ENCODE results near the gene ERAP2.

Gene ERAP2

GRCh38 chr5:96844481-96844990, 31.8 kb upstream of the ERAP2 start:
- Histone ChIP-seq H3K27ac (ENCODE audit: low read length) (no peak overlapping the region), H3K9ac (ENCODE audit: low read length in 2 of 2) (no peak overlapping the region)

GRCh38 chr5:96851312-96852062, 24.8 kb upstream of the ERAP2 start:
- Histone ChIP-seq H3K36me3 (ENCODE audit: control insufficient read depth in 2 of 2, insufficient read depth in 2 of 2, low read length in 2 of 2) (no peaks in the 10 kb centered on the region), H3K4me1 (ENCODE audit: control insufficient read depth, insufficient read depth, low read length) (no peaks in the 10 kb centered on the region), H3K27ac (ENCODE audit: low read length) (no peak overlapping the region), H3K9ac (ENCODE audit: low read length in 2 of 2) (no peak overlapping the region), H3K27me3 (ENCODE audit: control insufficient read depth in 1 of 2, insufficient read depth in 2 of 2, low read length in 2 of 2) (no peaks in the 10 kb centered on the region), H3K9me3 (ENCODE audit: control insufficient read depth in 2 of 2, low read length in 2 of 2) (no peaks in the 10 kb centered on the region), H3K4me3 (ENCODE audit: low read length in 2 of 2) (no peak overlapping the region)

More at GRCh38 chr5:96844481-96844990, 31.8 kb upstream of the ERAP2 start:
- Histone ChIP-seq H3K9me3 (ENCODE audit: control insufficient read depth in 2 of 2, low read length in 2 of 2) (no peaks in the 10 kb centered on the region), H3K4me1 (ENCODE audit: control insufficient read depth, insufficient read depth, low read length) (peaks cover 3% of the 10 kb centered on the region), H3K4me3 (ENCODE audit: low read length in 2 of 2) (no peak overlapping the region), H3K36me3 (ENCODE audit: control insufficient read depth in 2 of 2, insufficient read depth in 2 of 2, low read length in 2 of 2) (no peaks in the 10 kb centered on the region), H3K27me3 (ENCODE audit: control insufficient read depth in 1 of 2, insufficient read depth in 2 of 2, low read length in 2 of 2) (no peaks in the 10 kb centered on the region)

- H3K27ac ChIP-seq (ENCODE audit: low read length): no peak overlapping the region
Observed at GRCh38 chr5:96852759-96853158, 23.5 kb upstream of the ERAP2 start.

GRCh38 chr5:96854067-96854466, 22.2 kb upstream of the ERAP2 start:
- H3K27me3 ChIP-seq (ENCODE audit: control insufficient read depth in 1 of 2, insufficient read depth in 2 of 2, low read length in 2 of 2): no peaks in the 10 kb centered on the region
- no peak overlapping the region for H3K4me3 ChIP-seq (ENCODE audit: low read length in 2 of 2)
- no peaks in the 10 kb centered on the region for H3K36me3 ChIP-seq (ENCODE audit: control insufficient read depth in 2 of 2, insufficient read depth in 2 of 2, low read length in 2 of 2)
- H3K4me1 ChIP-seq (ENCODE audit: control insufficient read depth, insufficient read depth, low read length): no peaks in the 10 kb centered on the region
- no peak overlapping the region for H3K27ac ChIP-seq (ENCODE audit: low read length)
- H3K9me3 ChIP-seq (ENCODE audit: control insufficient read depth in 2 of 2, low read length in 2 of 2): no peaks in the 10 kb centered on the region
- no peak overlapping the region for H3K9ac ChIP-seq (ENCODE audit: low read length in 2 of 2)

More at GRCh38 chr5:96852759-96853158, 23.5 kb upstream of the ERAP2 start:
- H3K27me3 ChIP-seq (ENCODE audit: control insufficient read depth in 1 of 2, insufficient read depth in 2 of 2, low read length in 2 of 2): no peaks in the 10 kb centered on the region
- no peak overlapping the region for H3K9ac ChIP-seq (ENCODE audit: low read length in 2 of 2)
- no peaks in the 10 kb centered on the region for H3K9me3 ChIP-seq (ENCODE audit: control insufficient read depth in 2 of 2, low read length in 2 of 2)
- no peak overlapping the region for H3K4me3 ChIP-seq (ENCODE audit: low read length in 2 of 2)
- no peaks in the 10 kb centered on the region for H3K36me3 ChIP-seq (ENCODE audit: control insufficient read depth in 2 of 2, insufficient read depth in 2 of 2, low read length in 2 of 2)
- H3K4me1 ChIP-seq (ENCODE audit: control insufficient read depth, insufficient read depth, low read length): no peaks in the 10 kb centered on the region

- H3K9ac ChIP-seq (ENCODE audit: low read length in 2 of 2): no peak overlapping the region
- no peaks in the 10 kb centered on the region for H3K36me3 ChIP-seq (ENCODE audit: control insufficient read depth in 2 of 2, insufficient read depth in 2 of 2, low read length in 2 of 2)
- no peaks in the 10 kb centered on the region for H3K27me3 ChIP-seq (ENCODE audit: control insufficient read depth in 1 of 2, insufficient read depth in 2 of 2, low read length in 2 of 2)
- no peaks in the 10 kb centered on the region for H3K4me1 ChIP-seq (ENCODE audit: control insufficient read depth, insufficient read depth, low read length)
- H3K27ac ChIP-seq (ENCODE audit: low read length): no peak overlapping the region
- H3K4me3 ChIP-seq (ENCODE audit: low read length in 2 of 2): no peak overlapping the region
- H3K9me3 ChIP-seq (ENCODE audit: control insufficient read depth in 2 of 2, low read length in 2 of 2): no peaks in the 10 kb centered on the region
Observed at GRCh38 chr5:96855031-96855872, 21.0 kb upstream of the ERAP2 start.

- Histone ChIP-seq H3K4me3 (ENCODE audit: low read length in 2 of 2) (no peak overlapping the region), H3K9me3 (ENCODE audit: control insufficient read depth in 2 of 2, low read length in 2 of 2) (no peaks in the 10 kb centered on the region), H3K4me1 (ENCODE audit: control insufficient read depth, insufficient read depth, low read length) (no peaks in the 10 kb centered on the region), H3K36me3 (ENCODE audit: control insufficient read depth in 2 of 2, insufficient read depth in 2 of 2, low read length in 2 of 2) (no peaks in the 10 kb centered on the region), H3K9ac (ENCODE audit: low read length in 2 of 2) (no peak overlapping the region), H3K27ac (ENCODE audit: low read length) (no peak overlapping the region), H3K27me3 (ENCODE audit: control insufficient read depth in 1 of 2, insufficient read depth in 2 of 2, low read length in 2 of 2) (no peaks in the 10 kb centered on the region)
Observed at GRCh38 chr5:96856371-96856770, 19.9 kb upstream of the ERAP2 start.

GRCh38 chr5:96857454-96857853, 18.8 kb upstream of the ERAP2 start:
- no peaks in the 10 kb centered on the region for H3K4me1 ChIP-seq (ENCODE audit: control insufficient read depth, insufficient read depth, low read length)

GRCh38 chr5:96857924-96858323, 18.4 kb upstream of the ERAP2 start:
- no peak overlapping the region for H3K27ac ChIP-seq (ENCODE audit: low read length)
- H3K9ac ChIP-seq (ENCODE audit: low read length in 2 of 2): no peak overlapping the region
- no peak overlapping the region for H3K4me3 ChIP-seq (ENCODE audit: low read length in 2 of 2)
- H3K9me3 ChIP-seq (ENCODE audit: control insufficient read depth in 2 of 2, low read length in 2 of 2): no peaks in the 10 kb centered on the region
- H3K36me3 ChIP-seq (ENCODE audit: control insufficient read depth in 2 of 2, insufficient read depth in 2 of 2, low read length in 2 of 2): no peaks in the 10 kb centered on the region
- no peaks in the 10 kb centered on the region for H3K4me1 ChIP-seq (ENCODE audit: control insufficient read depth, insufficient read depth, low read length)
- H3K27me3 ChIP-seq (ENCODE audit: control insufficient read depth in 1 of 2, insufficient read depth in 2 of 2, low read length in 2 of 2): no peaks in the 10 kb centered on the region

More at GRCh38 chr5:96857454-96857853, 18.8 kb upstream of the ERAP2 start:
- Histone ChIP-seq H3K9me3 (ENCODE audit: control insufficient read depth in 2 of 2, low read length in 2 of 2) (no peaks in the 10 kb centered on the region), H3K36me3 (ENCODE audit: control insufficient read depth in 2 of 2, insufficient read depth in 2 of 2, low read length in 2 of 2) (no peaks in the 10 kb centered on the region), H3K9ac (ENCODE audit: low read length in 2 of 2) (no peak overlapping the region), H3K27me3 (ENCODE audit: control insufficient read depth in 1 of 2, insufficient read depth in 2 of 2, low read length in 2 of 2) (no peaks in the 10 kb centered on the region), H3K4me3 (ENCODE audit: low read length in 2 of 2) (no peak overlapping the region), H3K27ac (ENCODE audit: low read length) (no peak overlapping the region)

GRCh38 chr5:96859375-96859774, 16.9 kb upstream of the ERAP2 start:
- no peak overlapping the region for H3K9ac ChIP-seq (ENCODE audit: low read length in 2 of 2)
- no peak overlapping the region for H3K27ac ChIP-seq (ENCODE audit: low read length)
- H3K27me3 ChIP-seq (ENCODE audit: control insufficient read depth in 1 of 2, insufficient read depth in 2 of 2, low read length in 2 of 2): no peaks in the 10 kb centered on the region
- H3K9me3 ChIP-seq (ENCODE audit: control insufficient read depth in 2 of 2, low read length in 2 of 2): no peaks in the 10 kb centered on the region
- H3K36me3 ChIP-seq (ENCODE audit: control insufficient read depth in 2 of 2, insufficient read depth in 2 of 2, low read length in 2 of 2): no peaks in the 10 kb centered on the region
- H3K4me1 ChIP-seq (ENCODE audit: control insufficient read depth, insufficient read depth, low read length): no peaks in the 10 kb centered on the region
- H3K4me3 ChIP-seq (ENCODE audit: low read length in 2 of 2): no peak overlapping the region

GRCh38 chr5:96861076-96861475, 15.2 kb upstream of the ERAP2 start:
- Histone ChIP-seq H3K9me3 (ENCODE audit: control insufficient read depth in 2 of 2, low read length in 2 of 2) (no peaks in the 10 kb centered on the region), H3K4me3 (ENCODE audit: low read length in 2 of 2) (no peak overlapping the region), H3K9ac (ENCODE audit: low read length in 2 of 2) (no peak overlapping the region), H3K36me3 (ENCODE audit: control insufficient read depth in 2 of 2, insufficient read depth in 2 of 2, low read length in 2 of 2) (no peaks in the 10 kb centered on the region), H3K4me1 (ENCODE audit: control insufficient read depth, insufficient read depth, low read length) (no peaks in the 10 kb centered on the region), H3K27ac (ENCODE audit: low read length) (no peak overlapping the region), H3K27me3 (ENCODE audit: control insufficient read depth in 1 of 2, insufficient read depth in 2 of 2, low read length in 2 of 2) (no peaks in the 10 kb centered on the region)

Data from stomach smooth muscle (tissue), 2 donors.